OCI-LY3 (cell line): Measurements from ENCODE around the gene RNF5.

ENCODE experiments used
- H2AFZ ChIP-seq: fragments of 200-600, 300-600 bp; shearing (Covaris generic); 2 replicates; pipeline ENCODE4 v1.6.0; 2014; ENCODE audit warnings: antibody characterized with exemption, low read depth, low read length
- H3K27ac ChIP-seq: fragments of 200-600, 300-600 bp; sonication (generic); 2 replicates; pipeline ENCODE4 v1.5.1; 2014; ENCODE audit warnings: mild to moderate bottlenecking, low read length, moderate library complexity, mixed read lengths
- H3K27me3 ChIP-seq: fragments of 200-600, 300-600 bp; sonication (generic); 2 replicates; pipeline ENCODE4 v1.6.1; 2014; ENCODE audit warnings: low read depth, low read length, mixed read lengths
- H3K36me3 ChIP-seq: fragments of 200-600, 300-600 bp; sonication (generic); replicated peaks from 2 replicates; pipeline ENCODE3; 2014; ENCODE audit warnings: low read depth, low read length, mixed read lengths
- H3K4me1 ChIP-seq: fragments of 300-600, 200-600 bp; sonication (generic); 2 replicates; pipeline ENCODE4 v1.6.1; 2014; ENCODE audit warnings: low read length, mixed read lengths
- H3K4me2 ChIP-seq: fragments of 200-600, 300-600 bp; sonication (generic); 2 replicates; pipeline ENCODE4 v1.6.1; 2014; ENCODE audit warnings: low read length, mixed read lengths
- H3K4me3 ChIP-seq: fragments of 300-600, 200-600 bp; sonication (generic); 2 replicates; pipeline ENCODE4 v1.5.1; 2014; ENCODE audit warnings: antibody characterized with exemption, mild to moderate bottlenecking, low read length, moderate library complexity
- H3K79me2 ChIP-seq: fragments of 300-600, 200-600 bp; shearing (Covaris generic); 2 replicates; pipeline ENCODE4 v1.6.1; 2014; ENCODE audit warnings: mild to moderate bottlenecking, low read length, mixed read lengths
- H3K9ac ChIP-seq: fragments of 300-600, 200-600 bp; shearing (Covaris generic); 2 replicates; pipeline ENCODE4 v1.6.0; 2014; ENCODE audit warnings: mild to moderate bottlenecking, low read length, moderate library complexity
- H3K9me3 ChIP-seq: fragments of 200-600, 300-600 bp; shearing (Covaris generic); 2 replicates; pipeline ENCODE4 v1.6.1; 2014; ENCODE audit warnings: low read length, mixed read lengths; ENCODE audit not compliant: insufficient read depth
- H4K20me1 ChIP-seq: fragments of 200-600, 300-600 bp; sonication (generic); 2 replicates; pipeline ENCODE4 v1.6.1; 2016; ENCODE audit warnings: low read length, mixed read lengths; ENCODE audit not compliant: insufficient read depth
- CTCF ChIP-seq: fragments of 200-600, 300-600 bp; sonication (generic); IDR thresholded peaks from 2 replicates; pipeline ENCODE4 v1.5.1; 2014; ENCODE audit warnings: antibody characterized with exemption, low read length, low read depth
- EZH2phosphoT487 ChIP-seq: fragments of 200-600 bp; shearing (Covaris generic); IDR thresholded peaks from 2 replicates; pipeline ENCODE4 v1.6.1; 2018; ENCODE audit warnings: antibody characterized with exemption, mixed run types, low read depth

RNF5 gene

GRCh38 chr6:32202186-32202585 lies 24.0 kb downstream of the RNF5 start:
- Histone ChIP-seq H4K20me1 (no peaks in the 10 kb centered on the region), H2AFZ (no peak overlapping the region), H3K4me1 (peaks cover 4% of the 10 kb centered on the region), H3K4me3 (no peak overlapping the region), H3K9me3 (no peaks in the 10 kb centered on the region), H3K27me3 (no peaks in the 10 kb centered on the region), H3K4me2 (no peak overlapping the region), H3K27ac (no peak overlapping the region), H3K9ac (no peak overlapping the region), H3K36me3 (no peaks in the 10 kb centered on the region), H3K79me2 (no peaks in the 10 kb centered on the region)
- no peak for TF ChIP-seq CTCF
- no peak for TF ChIP-seq EZH2phosphoT487

GRCh38 chr6:32203426-32204267 lies 25.4 kb downstream of the RNF5 start:
- Histone ChIP-seq H3K9me3 (no peaks in the 10 kb centered on the region), H3K4me3 (no peak overlapping the region), H2AFZ (no peak overlapping the region), H3K27ac (no peak overlapping the region), H4K20me1 (no peaks in the 10 kb centered on the region), H3K79me2 (no peaks in the 10 kb centered on the region), H3K27me3 (no peaks in the 10 kb centered on the region), H3K36me3 (no peaks in the 10 kb centered on the region), H3K4me2 (no peak overlapping the region), H3K9ac (no peak overlapping the region), H3K4me1 (no peaks in the 10 kb centered on the region)
- TF ChIP-seq EZH2phosphoT487 (no peak), CTCF (no peak)

- Histone ChIP-seq H3K36me3 (no peaks in the 10 kb centered on the region), H2AFZ (no peak overlapping the region), H3K4me1 (no peaks in the 10 kb centered on the region), H3K27me3 (no peaks in the 10 kb centered on the region), H3K4me2 (no peak overlapping the region), H3K79me2 (no peaks in the 10 kb centered on the region), H3K9ac (no peak overlapping the region), H3K27ac (no peak overlapping the region), H3K4me3 (no peak overlapping the region), H3K9me3 (no peaks in the 10 kb centered on the region), H4K20me1 (no peaks in the 10 kb centered on the region)
- no peak for TF ChIP-seq EZH2phosphoT487
- no peak for TF ChIP-seq CTCF
Observed at GRCh38 chr6:32204268-32204715, 26.1 kb downstream of the RNF5 start.

GRCh38 chr6:32208996-32209395 lies 30.8 kb downstream of the RNF5 start:
- Histone ChIP-seq H3K4me2 (no peak overlapping the region), H2AFZ (no peak overlapping the region)

More at GRCh38 chr6:32208996-32209395, 30.8 kb downstream of the RNF5 start:
- no peaks in the 10 kb centered on the region for H3K9me3 ChIP-seq
- H4K20me1 ChIP-seq = no peaks in the 10 kb centered on the region
- no peak overlapping the region for H3K9ac ChIP-seq
- no peak for TF ChIP-seq CTCF
- no peak for TF ChIP-seq EZH2phosphoT487
- no peaks in the 10 kb centered on the region for H3K4me1 ChIP-seq
- no peaks in the 10 kb centered on the region for H3K27me3 ChIP-seq
- H3K4me3 ChIP-seq = no peak overlapping the region
- no peak overlapping the region for H3K27ac ChIP-seq
- H3K36me3 ChIP-seq = no peaks in the 10 kb centered on the region
- H3K79me2 ChIP-seq = no peaks in the 10 kb centered on the region
